Cardiac septum (tissue), 1 donor: ENCODE data around the gene TTC39A. TPM values are rescaled to one million over a fixed set of nuclear protein-coding genes. Genes with fewer than 3 reads are reported as not detected.
A peak's percentile ranks its signal among the peaks of the same experiment; 100 is the strongest.
"Not testable (repeated sequence)": the region's sequence is repeated elsewhere in the genome, so short reads cannot be mapped to it uniquely, and the experiment has no call there.

Experiments used
- DNase-seq: peaks from one replicate; pipeline ENCODE4 v3.0.0-alpha.2; 2020; ENCODE audit warnings: low spot score
- intact Hi-C: fragments of 100-400 bp; cut with DNase I; formaldehyde crosslinking; loops from one replicate; pipeline ENCODE4 v1.14.0; 2022
- total RNA-seq: library from RNA; stranded (reverse); fragmentation: NEBNext Ultra II Directional; extraction: Animal tissue kit (Norgen Biotek cat#: 25700); gene quantifications from one replicate; pipeline ENCODE4 v1.2.1, GENCODE V29; 2021
- donor health status: DM: no; HTN: no; CAD: no.

TTC39A gene
- total RNA-seq, 1 donor from 2014 or later = 20.3 TPM

GRCh38 chr1:51341876-51342496 is 11.6 kb upstream of the TTC39A start:
- intact Hi-C loops = no loop called here

GRCh38 chr1:51340380-51340779 is 10.0 kb upstream of the TTC39A start:
- DNase-seq = no peak
- intact Hi-C loops = no loop called here

More at GRCh38 chr1:51341876-51342496, 11.6 kb upstream of the TTC39A start:
- DNase-seq = no peak

GRCh38 chr1:51336711-51337110 is 6.3 kb upstream of the TTC39A start:
- no peak for DNase-seq
- intact Hi-C loops = no loop called here

- DNase-seq = no peak
- intact Hi-C loops = no loop called here
Measured at GRCh38 chr1:51336004-51336403, 5.6 kb upstream of the TTC39A start.

- DNase-seq = no peak
Measured at GRCh38 chr1:51331206-51332100, 1.1 kb upstream of the TTC39A start.

GRCh38 chr1:51329443-51330325 is 678 bp downstream of the TTC39A start:
- peak; percentile 82 for DNase-seq
- intact Hi-C loops = no loop called here

More at GRCh38 chr1:51331206-51332100, 1.1 kb upstream of the TTC39A start:
- intact Hi-C loops = no loop called here

GRCh38 chr1:51328926-51329325 is 1.4 kb downstream of the TTC39A start:
- intact Hi-C loops = no loop called here
- DNase-seq = no peak

GRCh38 chr1:51328279-51328678 is 2.1 kb downstream of the TTC39A start:
- DNase-seq = no peak
- intact Hi-C loops = no loop called here

- intact Hi-C loops = no loop called here
- DNase-seq = no peak
Measured at GRCh38 chr1:51327386-51327785, 3.0 kb downstream of the TTC39A start.

GRCh38 chr1:51326839-51327238 is 3.5 kb downstream of the TTC39A start:
- DNase-seq = no peak
- intact Hi-C loops = no loop called here

- no peak for DNase-seq
- intact Hi-C loops = no loop called here
Measured at GRCh38 chr1:51325878-51326755, 4.2 kb downstream of the TTC39A start.

GRCh38 chr1:51325391-51325790 is 5.0 kb downstream of the TTC39A start:
- no peak for DNase-seq
- intact Hi-C loops = no loop called here

GRCh38 chr1:51325011-51325385 is 5.4 kb downstream of the TTC39A start:
- DNase-seq, intact Hi-C loops: not testable (repeated sequence)

- intact Hi-C loops = no loop called here
- DNase-seq = no peak
Measured at GRCh38 chr1:51324251-51325010, 5.9 kb downstream of the TTC39A start.

GRCh38 chr1:51323778-51324177 is 6.6 kb downstream of the TTC39A start:
- DNase-seq = no peak

GRCh38 chr1:51322417-51323101 is 7.8 kb downstream of the TTC39A start:
- intact Hi-C loops = no loop called here

More at GRCh38 chr1:51323778-51324177, 6.6 kb downstream of the TTC39A start:
- intact Hi-C loops = no loop called here

GRCh38 chr1:51321924-51322280 is 8.5 kb downstream of the TTC39A start:
- intact Hi-C loops = no loop called here
- no peak for DNase-seq

More at GRCh38 chr1:51322417-51323101, 7.8 kb downstream of the TTC39A start:
- no peak for DNase-seq
